ENCODE data around the gene CD164. TPM values are rescaled to one million over a fixed set of nuclear protein-coding genes. Genes with fewer than 3 reads are reported as not detected.

The CD164 gene
- polyA plus RNA-seq, 1 of the 3 experiments (the other 2 are of a cell fraction): 83.4 TPM

GRCh38 chr6:109345986-109346385 is 36.3 kb downstream of the CD164 start (continued):
- no peak for TF ChIP-seq REST (IDR thresholded peaks at IDR 0.05; ENCODE audit: low read depth, low read length)

GRCh38 chr6:109344226-109344625 is 38.0 kb downstream of the CD164 start:
- H3K4me3 ChIP-seq (ENCODE audit: low read depth in 2 of 2, low read length in 1 of 2): no peak overlapping the region
- H3K27ac ChIP-seq (ENCODE audit: low read depth in 2 of 2, low read length in 1 of 2): no peak overlapping the region

More at GRCh38 chr6:109344226-109344625, 38.0 kb downstream of the CD164 start:
- no peak overlapping the region for H3K4me2 ChIP-seq
- H3K4me1 ChIP-seq (ENCODE audit: control insufficient read depth in 1 of 2, insufficient read depth in 2 of 2, low read depth in 1 of 2, low read length in 1 of 2): peaks cover 0 to 26% of the 10 kb centered on the region in 2 experiments; a peak in 1 of 4 replicates
- H3K36me3 ChIP-seq (replicated peaks in 1 of 2; ENCODE audit: control insufficient read depth in 1 of 2, insufficient read depth in 2 of 2, low read length in 1 of 2): no peaks in the 10 kb centered on the region
- no peaks in the 10 kb centered on the region for H3K27me3 ChIP-seq (ENCODE audit: insufficient read depth)
- no peaks in the 10 kb centered on the region for H3F3A ChIP-seq (replicated peaks; ENCODE audit: insufficient read depth)
- TF ChIP-seq PBX3 (IDR thresholded peaks at IDR 0.05) (no peak), TEAD4 (IDR thresholded peaks at IDR 0.05; ENCODE audit: borderline replicate concordance, insufficient read depth) (no peak), TAF1 (IDR thresholded peaks at IDR 0.05; ENCODE audit: borderline replicate concordance, low read depth, low read length) (no peak), JUND (IDR thresholded peaks at IDR 0.05) (no peak), MEF2A (IDR thresholded peaks at IDR 0.05; ENCODE audit: borderline replicate concordance, low read depth) (no peak), FOXM1 (IDR thresholded peaks at IDR 0.05; ENCODE audit: low read depth) (no peak), ELF1 (IDR thresholded peaks at IDR 0.05) (no peak), RAD21 (IDR thresholded peaks at IDR 0.05; ENCODE audit: low read length) (no peak), USF1 (IDR thresholded peaks at IDR 0.05; ENCODE audit: borderline replicate concordance, low read depth) (no peak)
- no peaks in the 10 kb centered on the region for H4K20me1 ChIP-seq (ENCODE audit: insufficient read depth)
- 62% methylated on average over 2 of the region's 2 CpGs for WGBS (ENCODE audit: low lambda C conversion rate)
- H3K79me2 ChIP-seq (ENCODE audit: insufficient read depth): no peaks in the 10 kb centered on the region
- H3K9me2 ChIP-seq: no peaks in the 10 kb centered on the region
- no peak overlapping the region for H2AFZ ChIP-seq (ENCODE audit: low read depth)
- DNase-seq: no peak
- CTCF ChIA-PET: interaction anchor here (1.5 kb wide), 1 partner anchor 39 kb away, joined by 4 read pairs; no protein-coding TSS in a partner anchor
- POLR2A ChIA-PET: no interaction called here
- no peak overlapping the region for H3K9ac ChIP-seq
- no peaks in the 10 kb centered on the region for H3K9me3 ChIP-seq
